Measurements from ENCODE around the gene PROSER2.

PROSER2 gene

GRCh38 chr10:11810313-11810766 is 12.8 kb upstream of the PROSER2 start:
- no peak for DNase-seq (ENCODE audit: low spot score)
- ChIA-PET CTCF (interaction anchor here (1.2 to 1.4 kb wide), 3 partner anchors 9 to 28 kb away, joined by 3 to 6 read pairs (median 4); no protein-coding TSS in a partner anchor), POLR2A (ENCODE audit: low non-redundant PET) (no interaction called here)
- H3K27ac ChIP-seq = peak overlapping the region; percentile 56
- no peak for TF ChIP-seq CTCF (conservative IDR thresholded peaks at IDR 0.05; ENCODE audit: low read depth)

GRCh38 chr10:11810973-11811372 is 12.2 kb upstream of the PROSER2 start:
- H3K27ac ChIP-seq = no peak overlapping the region
- ChIA-PET CTCF (interaction anchor here (1.2 to 1.4 kb wide), 3 partner anchors 9 to 28 kb away, joined by 3 to 6 read pairs (median 4); no protein-coding TSS in a partner anchor), POLR2A (ENCODE audit: low non-redundant PET) (no interaction called here)
- no peak for TF ChIP-seq CTCF (conservative IDR thresholded peaks at IDR 0.05; ENCODE audit: low read depth)
- no peak for DNase-seq (ENCODE audit: low spot score)

- DNase-seq (ENCODE audit: low spot score) = no peak
- no peak overlapping the region for H3K27ac ChIP-seq
- TF ChIP-seq CTCF (conservative IDR thresholded peaks at IDR 0.05; ENCODE audit: low read depth) = no peak
- ChIA-PET CTCF (interaction anchor here (0.8 kb wide), 1 partner anchor 28 kb away, joined by 3 read pairs; no protein-coding TSS in a partner anchor), POLR2A (ENCODE audit: low non-redundant PET) (no interaction called here)
Observed at GRCh38 chr10:11813177-11813576, 10.0 kb upstream of the PROSER2 start.

- ChIA-PET CTCF (interaction anchor here (0.5 kb wide), 1 partner anchor 549 kb away, joined by 3 read pairs; no protein-coding TSS in a partner anchor), POLR2A (ENCODE audit: low non-redundant PET) (no interaction called here)
- peak; percentile 48 for DNase-seq (ENCODE audit: low spot score)
- TF ChIP-seq CTCF (conservative IDR thresholded peaks at IDR 0.05; ENCODE audit: low read depth) = no peak
- H3K27ac ChIP-seq = peak overlapping the region; percentile 52
Observed at GRCh38 chr10:11813855-11814567, 9.1 kb upstream of the PROSER2 start.

GRCh38 chr10:11819027-11819426 is 4.1 kb upstream of the PROSER2 start:
- ChIA-PET POLR2A (ENCODE audit: low non-redundant PET) (no interaction called here), CTCF (interaction anchor here (0.7 to 2.1 kb wide), 8 partner anchors 9 to 37 kb away, joined by 3 to 11 read pairs (median 6); no protein-coding TSS in a partner anchor)
- no peak for TF ChIP-seq CTCF (conservative IDR thresholded peaks at IDR 0.05; ENCODE audit: low read depth)
- no peak for DNase-seq (ENCODE audit: low spot score)
- no peak overlapping the region for H3K27ac ChIP-seq

- H3K27ac ChIP-seq = no peak overlapping the region; the same call in 1 of the 2 replicates
- ChIA-PET POLR2A (ENCODE audit: low non-redundant PET) (interaction anchor here (0.7 kb wide), 1 partner anchor 22 kb away, joined by 3 read pairs; no protein-coding TSS in a partner anchor), CTCF (interaction anchor here (0.8 kb wide), 1 partner anchor 39 kb away, joined by 3 read pairs; no protein-coding TSS in a partner anchor)
- no peak for DNase-seq (ENCODE audit: low spot score)
- no peak for TF ChIP-seq CTCF (conservative IDR thresholded peaks at IDR 0.05; ENCODE audit: low read depth)
Observed at GRCh38 chr10:11822026-11822756, 965 bp upstream of the PROSER2 start.
